Heart right ventricle (tissue), 16 donors: ENCODE measurements around the gene MRPL49. TPM values are rescaled to one million over a fixed set of nuclear protein-coding genes. Genes with fewer than 3 reads are reported as not detected.
A peak's percentile ranks its signal among the peaks of the same experiment; 100 is the strongest.
"Not testable (repeated sequence)": the region's sequence is repeated elsewhere in the genome, so short reads cannot be mapped to it uniquely, and the experiment has no call there.

Experiments
- ATAC-seq, 8 donors: fragments of 200-7000 bp; cut with Tn5 transposase; one replicate each; pipeline ENCODE4 v1.9.1; 2020; ENCODE audit warnings: mild to moderate bottlenecking in 8 of 8, moderate library complexity in 8 of 8, moderate number of reproducible peaks in 1 of 8
- DNase-seq, 2 donors: peaks; one replicate each; pipeline ENCODE4 v3.0.0-alpha.2; 2020
- H3K27ac ChIP-seq, 10 donors: fragments of 200-600 bp; sonication (generic) in 2 of 10; one replicate each; pipeline versions ENCODE4 v1.5.0 to v1.8.0; 2020 to 2022; ENCODE audit warnings: mild to moderate bottlenecking in 3 of 10
- H3K27me3 ChIP-seq, 7 donors: fragments of 200-600 bp; one replicate each; pipeline ENCODE4 v1.8.0; 2021 to 2022; ENCODE audit warnings: mild to moderate bottlenecking in 2 of 7
- H3K36me3 ChIP-seq, 9 donors: fragments of 200-600 bp; sonication (generic) in 1 of 9; one replicate each; pipeline versions ENCODE4 v1.5.0 to v1.8.0; 2020 to 2022; ENCODE audit warnings: mild to moderate bottlenecking in 2 of 9
- H3K4me1 ChIP-seq, 9 donors: fragments of 200-600 bp; sonication (generic) in 1 of 9; one replicate each; pipeline versions ENCODE4 v1.5.0 to v1.8.0; 2020 to 2022; ENCODE audit warnings: mild to moderate bottlenecking in 4 of 9
- H3K4me3 ChIP-seq, 10 donors: fragments of 200-600 bp; sonication (generic) in 2 of 10; one replicate each; pipeline versions ENCODE4 v1.5.0 to v1.8.0; 2020 to 2022; ENCODE audit warnings: mild to moderate bottlenecking in 7 of 10, moderate library complexity in 2 of 10
- H3K9me3 ChIP-seq, 11 donors: fragments of 200-600 bp in 10 of 11; sonication (generic) in 2 of 11; one replicate each; pipeline versions ENCODE4 v1.5.0 to v1.8.0; 2013 to 2022; ENCODE audit warnings: mild to moderate bottlenecking in 2 of 11, control low read depth in 1 of 11, moderate library complexity in 1 of 11
- WGBS, 2 donors: extraction: QIAGEN DNeasy Blood & Tissue Kit; methylation state at CpG; one replicate each; pipeline ENCODE4 v1.1.7; 2013; ENCODE audit warnings: inconsistent platforms in 1 of 2; 5-methylcytosine and 5-hydroxymethylcytosine counted together
- intact Hi-C, 10 donors: fragments of 100-400 bp; cut with DNase I; formaldehyde crosslinking; loops; one replicate each; pipeline versions ENCODE4 v1.11.1 to v1.14.2; 2022
- polyA plus RNA-seq, 2 donors: library from polyadenylated mRNA; stranded (reverse); fragments of 200-250 nt; gene quantifications; one replicate each; pipeline ENCODE4 v1.2.3, GENCODE V29; 2013
- total RNA-seq, 10 donors: library from RNA; stranded (reverse); fragmentation: NEBNext Ultra II Directional in 3 of 10; extraction: Animal tissue kit (Norgen Biotek cat#: 25700) in 3 of 10; gene quantifications; one replicate each; pipeline versions ENCODE4 v1.2.1 to v1.2.4, GENCODE V29; 2021 to 2023
- TF ChIP-seq, protein P1 (sequence below), 9 donors: fragments of 200-600 bp; sonication (generic) in 2 of 9; IDR thresholded peaks; one replicate each; pipeline versions ENCODE4 v1.5.0 to v1.8.0; 2021 to 2022; ENCODE audit warnings: antibody characterized with exemption in 9 of 9, mild to moderate bottlenecking in 5 of 9, moderate library complexity in 1 of 9
- donor health status: Arrhythmogenic right ventricular cardiomyopathy.
- donor health status: ischemic (EF 13 %, LVEDD 7.1; RV severe dilation, severe dysfunction).
- donor health status: healthy with polysubstance abuse.
- donor health status: DM: no; HTN: yes; CAD: no.
- donor health status: DM: no; HTN: no; CAD: no.
- donor health status: ischemic (EF 25% LVEDD 6.9; RV normal size, moderate dysfunction).
- donor health status: ischemic (EF 25% LVEDD 5.7; RV mildly dilated, moderate dysfunction).
- donor health status: healthy.
- donor health status: DM: yes; HTN: yes; CAD: no.
- donor health status: Ischemic cardiomyopathy.
- donor health status: ischemic (EF 35%, LVEDD 5.7; RV mildly dilated, moderate dysfunction).
- donor health status: nonischemic (EF 11% LVEDD 7.7; RV severe dilation, severe dysfunction).
- donor health status: DM: yes; HTN: yes; CAD: no.
- donor health status: PGD.
- donor health status: ischemic (EF 29% LVEDD 5.4; RV normal size, mild dysfunction).
- donor health status: nonischemic (EF 23%, LVEDD 6.1; RV moderate dilation, normal function).

MRPL49 gene
- total and polyA plus RNA-seq, 12 donors = 6.4 to 44.8 (median 39.3) TPM

DNA sequence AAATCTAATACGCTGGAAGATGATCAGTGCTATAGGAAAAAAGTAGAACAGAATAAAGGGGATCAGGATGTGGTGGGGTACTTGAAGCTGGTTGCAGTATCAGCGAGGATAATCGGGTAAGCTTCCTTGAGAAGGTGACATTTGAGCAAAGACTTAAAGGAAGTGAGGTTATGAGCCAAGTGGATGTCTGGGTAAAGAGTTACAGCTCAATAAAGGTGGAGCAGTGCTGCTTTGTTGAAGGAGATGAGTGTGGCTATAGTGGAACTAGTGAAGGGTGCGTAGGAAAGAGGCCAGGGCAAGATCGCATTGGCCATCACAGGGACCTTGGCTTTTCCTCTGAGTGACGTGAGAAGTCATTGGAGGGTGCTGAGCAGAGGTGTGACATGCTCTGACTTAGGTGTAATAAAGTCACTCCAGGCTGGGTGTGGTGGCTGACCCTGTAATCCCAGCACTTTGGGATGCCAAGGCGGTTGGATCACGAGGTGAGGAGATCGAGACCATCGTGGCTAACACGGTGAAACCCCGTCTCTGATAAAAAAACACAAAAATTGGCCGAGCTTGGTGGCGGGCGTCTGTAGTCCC is 14.5 kb downstream of the MRPL49 start:
- H3K9me3 ChIP-seq = no peaks in the 10 kb centered on the region
- ATAC-seq (no peak), DNase-seq (no peak)
- no peak overlapping the region for H3K4me3 ChIP-seq
- H3K4me1 ChIP-seq = peaks cover 12 to 35% (median 27%) of the 10 kb centered on the region in 9 donors
- H3K36me3 ChIP-seq = peaks cover 0 to 17% (median 6%) of the 10 kb centered on the region in 9 donors
- no peaks in the 10 kb centered on the region for H3K27me3 ChIP-seq
- 89 to 91% methylated on average over 15 of the region's 15 CpGs for WGBS, 2 donors
- H3K27ac ChIP-seq = no peak overlapping the region
- intact Hi-C loops = loop anchor here in 2 of 10 donors (5.0 to 10.0 kb wide), 2 partner anchors 46 to 118 kb away; partner anchors contain the start of gene CAPN1 (in 1 of the 2)
- TF ChIP-seq, protein P1, sequence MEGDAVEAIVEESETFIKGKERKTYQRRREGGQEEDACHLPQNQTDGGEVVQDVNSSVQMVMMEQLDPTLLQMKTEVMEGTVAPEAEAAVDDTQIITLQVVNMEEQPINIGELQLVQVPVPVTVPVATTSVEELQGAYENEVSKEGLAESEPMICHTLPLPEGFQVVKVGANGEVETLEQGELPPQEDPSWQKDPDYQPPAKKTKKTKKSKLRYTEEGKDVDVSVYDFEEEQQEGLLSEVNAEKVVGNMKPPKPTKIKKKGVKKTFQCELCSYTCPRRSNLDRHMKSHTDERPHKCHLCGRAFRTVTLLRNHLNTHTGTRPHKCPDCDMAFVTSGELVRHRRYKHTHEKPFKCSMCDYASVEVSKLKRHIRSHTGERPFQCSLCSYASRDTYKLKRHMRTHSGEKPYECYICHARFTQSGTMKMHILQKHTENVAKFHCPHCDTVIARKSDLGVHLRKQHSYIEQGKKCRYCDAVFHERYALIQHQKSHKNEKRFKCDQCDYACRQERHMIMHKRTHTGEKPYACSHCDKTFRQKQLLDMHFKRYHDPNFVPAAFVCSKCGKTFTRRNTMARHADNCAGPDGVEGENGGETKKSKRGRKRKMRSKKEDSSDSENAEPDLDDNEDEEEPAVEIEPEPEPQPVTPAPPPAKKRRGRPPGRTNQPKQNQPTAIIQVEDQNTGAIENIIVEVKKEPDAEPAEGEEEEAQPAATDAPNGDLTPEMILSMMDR (IDR thresholded peaks at IDR 0.05) = no peak

DNA sequence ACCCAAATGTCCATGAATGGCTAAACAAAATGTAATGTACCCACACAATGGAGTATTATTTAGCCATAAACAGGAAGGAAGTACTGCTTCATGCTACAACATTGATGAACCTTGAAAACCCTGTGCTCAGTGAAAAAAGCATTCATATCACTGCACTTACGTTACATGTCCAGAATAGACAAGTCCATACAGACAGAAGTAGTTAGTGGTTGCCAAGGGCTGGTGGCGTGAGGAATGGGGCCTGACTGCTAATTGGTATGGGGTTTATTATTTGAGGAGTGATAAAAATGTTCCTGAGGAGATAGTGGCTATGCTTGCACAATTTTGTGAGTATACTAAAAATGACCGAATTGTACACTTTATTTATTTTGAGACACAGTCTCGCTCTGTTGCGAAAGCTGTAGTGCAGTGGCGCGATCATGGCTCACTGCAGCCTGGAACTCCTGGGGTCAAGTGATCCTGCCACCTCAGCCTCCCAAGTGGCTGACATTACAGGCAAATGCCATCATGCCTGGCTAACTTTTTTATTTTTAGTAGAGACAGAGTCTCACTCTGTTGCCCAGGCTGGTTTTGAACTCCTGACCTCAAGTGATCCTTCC is 19.9 kb downstream of the MRPL49 start:
- intact Hi-C loops = no loop called here
- H3K27ac ChIP-seq = no peak overlapping the region
- WGBS, 2 donors = 84 to 85% methylated on average over 7 of the region's 7 CpGs

DNA sequence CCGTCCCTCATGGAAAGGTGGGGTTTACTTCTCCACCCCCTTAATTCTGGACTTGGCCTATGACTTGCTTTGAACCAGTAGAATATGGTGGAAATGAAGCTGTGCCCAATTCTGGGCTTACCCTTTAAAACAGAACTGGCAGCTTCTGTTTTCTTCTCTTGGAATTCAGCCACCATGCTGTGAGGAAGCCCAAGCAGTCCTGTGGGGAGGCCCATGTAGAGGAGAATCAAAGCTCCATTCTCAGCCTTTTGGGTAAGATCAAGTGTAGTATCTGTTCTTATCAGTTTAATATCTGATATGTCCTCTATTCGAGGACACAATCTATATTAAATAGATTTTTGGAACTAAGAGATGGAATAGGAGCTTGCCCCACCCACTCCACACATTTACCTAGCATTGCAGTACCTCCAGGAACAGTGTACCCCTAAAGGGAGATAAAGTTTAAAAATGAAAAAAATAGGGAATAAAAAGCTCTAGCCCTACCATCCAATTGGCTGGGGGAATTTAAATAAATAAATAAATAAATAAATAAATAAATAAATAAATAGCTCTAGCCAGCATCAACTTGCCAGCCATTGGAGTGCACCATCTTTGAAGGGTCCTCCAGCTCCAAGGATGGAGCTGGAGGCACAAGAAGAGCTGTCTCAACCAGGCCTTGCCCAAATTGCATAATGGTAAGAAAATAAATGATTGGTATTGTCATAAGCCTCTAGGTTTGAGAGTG is 25.4 kb downstream of the MRPL49 start:
- no peak for ATAC-seq
- intact Hi-C loops = loop anchor here in 1 of 10 donors (5.0 kb wide), 1 partner anchor 35 kb away; the partner anchor contains the start of gene CAPN1
- no peak for DNase-seq
- H3K4me3 ChIP-seq = no peak overlapping the region
- H3K9me3 ChIP-seq = peaks cover 0 to 7% (median 0%) of the 10 kb centered on the region in 11 donors
- H3K36me3 ChIP-seq = no peaks in the 10 kb centered on the region
- no peak overlapping the region for H3K27ac ChIP-seq
- TF ChIP-seq, protein P1 (IDR thresholded peaks at IDR 0.05) = no peak
- H3K4me1 ChIP-seq = peaks cover 0 to 27% (median 11%) of the 10 kb centered on the region in 9 donors
- H3K27me3 ChIP-seq = no peaks in the 10 kb centered on the region
- WGBS, 2 donors = 66 to 78% methylated on average over 2 of the region's 2 CpGs

More for the DNA sequence above, 19.9 kb downstream of the MRPL49 start:
- TF ChIP-seq, protein P1 (IDR thresholded peaks at IDR 0.05) = no peak
- Histone ChIP-seq H3K4me1 (no peaks in the 10 kb centered on the region), H3K27me3 (no peaks in the 10 kb centered on the region), H3K9me3 (peaks cover 0 to under 1% (median 0%) of the 10 kb centered on the region in 11 donors), H3K36me3 (no peaks in the 10 kb centered on the region), H3K4me3 (no peak overlapping the region)
- ATAC-seq (no peak), DNase-seq (no peak)

DNA sequence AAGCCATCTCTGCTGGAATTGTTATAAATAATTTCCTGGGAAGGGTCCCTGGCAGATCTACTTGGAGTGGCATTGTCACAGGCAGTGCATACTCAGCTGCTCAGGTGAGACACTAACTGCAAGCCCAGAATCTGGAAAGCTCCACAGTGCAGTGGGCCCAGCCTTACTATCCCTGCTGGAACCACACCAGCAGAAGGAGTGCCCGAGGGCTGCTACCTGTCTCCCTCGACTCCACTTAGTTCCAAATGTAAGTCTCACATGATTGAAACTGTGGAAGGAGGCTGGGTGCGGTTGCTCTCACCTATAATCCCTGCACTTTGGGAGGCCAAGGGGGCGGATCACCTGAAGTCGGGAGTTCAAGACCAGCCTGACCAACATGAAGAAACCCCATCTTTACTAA is 26.5 kb downstream of the MRPL49 start:
- H3K9me3 ChIP-seq = peaks cover 0 to 7% (median 0%) of the 10 kb centered on the region in 11 donors
- DNase-seq = no peak
- intact Hi-C loops = loop anchor here in 1 of 10 donors (5.0 kb wide), 1 partner anchor 34 kb away; the partner anchor contains the start of gene CAPN1
- no peak overlapping the region for H3K27ac ChIP-seq
- WGBS, 2 donors = 87 to 88% methylated on average over 5 of the region's 5 CpGs
- no peak overlapping the region for H3K4me3 ChIP-seq
- H3K36me3 ChIP-seq = no peaks in the 10 kb centered on the region
- peaks cover 0 to 32% (median 11%) of the 10 kb centered on the region in 9 donors for H3K4me1 ChIP-seq
- H3K27me3 ChIP-seq = no peaks in the 10 kb centered on the region
- TF ChIP-seq, protein P1 (IDR thresholded peaks at IDR 0.05) = no peak
- ATAC-seq = no peak

DNA sequence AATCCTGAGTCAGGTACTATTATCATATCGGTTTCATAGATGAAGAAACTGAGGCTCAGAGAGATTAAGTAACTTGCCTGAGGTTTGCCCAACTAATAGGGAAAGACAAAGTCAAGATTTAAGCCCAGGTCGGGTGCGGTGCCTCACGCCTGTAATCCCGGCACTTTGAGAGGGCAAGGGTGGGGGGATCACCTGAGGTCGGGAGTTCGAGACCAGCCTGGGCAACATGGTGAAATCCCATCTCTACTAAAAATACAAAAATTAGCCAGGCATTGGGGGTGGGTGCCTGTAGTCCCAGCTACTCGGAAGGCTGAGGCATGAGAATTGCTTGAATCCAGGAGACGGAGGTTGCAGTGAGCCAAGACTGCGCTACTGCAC is 28.0 kb downstream of the MRPL49 start:
- Histone ChIP-seq H3K4me1 (peaks cover 0 to 32% (median 11%) of the 10 kb centered on the region in 9 donors), H3K27ac (peak overlapping the region; percentile 46 to 82 (median 71))
- intact Hi-C loops, H3K4me3 ChIP-seq, H3K9me3 ChIP-seq, H3K36me3 ChIP-seq, DNase-seq, H3K27me3 ChIP-seq: not testable (repeated sequence)
- ATAC-seq = peak in 1 of 8 donors; percentile 15
- 84 to 88% methylated on average over 10 of the region's 10 CpGs for WGBS, 2 donors
